Measurements from ENCODE around the gene PRR19. TPM values are rescaled to one million over a fixed set of nuclear protein-coding genes. Genes with fewer than 3 reads are reported as not detected.

Gene PRR19
- total RNA-seq, 1 experiment from 2014 or later = 3.2 TPM

- H2BK5ac ChIP-seq (ENCODE audit: insufficient read length, low read length) = no peak overlapping the region
- H4K91ac ChIP-seq (ENCODE audit: insufficient read length, low read depth, low read length) = no peak overlapping the region
- no peak overlapping the region for H3K56ac ChIP-seq (ENCODE audit: insufficient read length, low read depth, low read length)
- Mint-ChIP-seq H3K9me3 (no peaks in the 10 kb centered on the region), H3K27me3 (ENCODE audit: low read depth) (no peaks in the 10 kb centered on the region; the same call in 1 of the 2 replicates), H3K4me3 (no peak overlapping the region), H3K4me1 (peaks cover 14 to 44% of the 10 kb centered on the region in 2 experiments), H3K36me3 (ENCODE audit: insufficient read depth in 1 of 3, low read depth in 3 of 3) (peaks cover 22 to 61% (median 55%) of the 10 kb centered on the region in 3 experiments), H3K27ac (no peak overlapping the region)
- no peak overlapping the region for H2BK20ac ChIP-seq (ENCODE audit: low read depth, low read length, poor library complexity, severe bottlenecking)
- no peak for DNase-seq
- H3K27ac ChIP-seq (ENCODE audit: insufficient read length, low read depth, low read length) = no peak overlapping the region
- H3K9ac ChIP-seq (ENCODE audit: extremely low read depth, insufficient read length, low read length) = no peak overlapping the region
- no peak overlapping the region for H2AK5ac ChIP-seq (ENCODE audit: insufficient read length, low read length)
- H3K18ac ChIP-seq (ENCODE audit: insufficient read length, low read depth, low read length) = no peak overlapping the region
- H3K4me2 ChIP-seq (ENCODE audit: insufficient read depth, insufficient read length, low read length) = no peak overlapping the region
- no peak overlapping the region for H3K23ac ChIP-seq (ENCODE audit: insufficient read length, low read depth, low read length)
- H4K5ac ChIP-seq (ENCODE audit: insufficient read length, low read depth, low read length) = no peak overlapping the region
- no peaks in the 10 kb centered on the region for H3K9me3 ChIP-seq (ENCODE audit: control insufficient read depth, low read depth, low read length)
- no peak overlapping the region for H3T11ph ChIP-seq (ENCODE audit: low read length)
- no peak overlapping the region for H3K4ac ChIP-seq (ENCODE audit: low read depth, low read length)
- H2AFZ ChIP-seq (ENCODE audit: low read length) = no peak overlapping the region
- H3K79me2 ChIP-seq (ENCODE audit: insufficient read depth, low read length) = peaks cover 3% of the 10 kb centered on the region; the same call in 1 of the 2 replicates
- H3K23me2 ChIP-seq (ENCODE audit: insufficient read length, low read depth, low read length, poor library complexity, severe bottlenecking) = peaks cover 8% of the 10 kb centered on the region
- no peak overlapping the region for H3K14ac ChIP-seq (ENCODE audit: insufficient read depth, low read length)
- H3K27me3 ChIP-seq (ENCODE audit: insufficient read depth, low read length) = no peaks in the 10 kb centered on the region
- peaks cover 11% of the 10 kb centered on the region for H3K79me1 ChIP-seq (ENCODE audit: insufficient read depth, low read depth, low read length, poor library complexity, severe bottlenecking)
- no peak overlapping the region for H2BK15ac ChIP-seq (ENCODE audit: low read depth, low read length)
- TF ChIP-seq CTCF (conservative IDR thresholded peaks at IDR 0.05) = no peak
- no peak overlapping the region for H2BK120ac ChIP-seq (ENCODE audit: low read depth, low read length, poor library complexity, severe bottlenecking)
- WGBS (ENCODE audit: extremely low coverage, insufficient read length, low lambda C conversion rate) = no CpG with 5 or more reads among the region's 22 CpGs
- H4K8ac ChIP-seq (replicated peaks; ENCODE audit: insufficient read length, low read depth, low read length) = no peak overlapping the region
- H2BK12ac ChIP-seq (ENCODE audit: insufficient read length, low read depth, low read length) = no peak overlapping the region
- H4K20me1 ChIP-seq (ENCODE audit: control insufficient read depth, insufficient read depth, insufficient read length) = no peaks in the 10 kb centered on the region
- no peaks in the 10 kb centered on the region for H3K4me1 ChIP-seq (ENCODE audit: insufficient read depth, low read length)
Measured at GRCh38 chr19:42288881-42289555, 12.9 kb upstream of the PRR19 start.
